ENCODE results near the gene MRC2. TPM values are rescaled to one million over a fixed set of nuclear protein-coding genes. Genes with fewer than 3 reads are reported as not detected.

MRC2 gene
- total RNA-seq, 2 donors from 2014 or later: 43.8 to 46.7 TPM

GRCh38 chr17:62668091-62668804 lies 40.8 kb downstream of the MRC2 start:
- Histone ChIP-seq H3K4me1 (no peaks in the 10 kb centered on the region), H3K4me3 (no peak overlapping the region), H3K36me3 (no peaks in the 10 kb centered on the region), H3K27ac (no peak overlapping the region), H3K27me3 (no peaks in the 10 kb centered on the region), H3K9me3 (no peaks in the 10 kb centered on the region)
- TF ChIP-seq, protein P1, sequence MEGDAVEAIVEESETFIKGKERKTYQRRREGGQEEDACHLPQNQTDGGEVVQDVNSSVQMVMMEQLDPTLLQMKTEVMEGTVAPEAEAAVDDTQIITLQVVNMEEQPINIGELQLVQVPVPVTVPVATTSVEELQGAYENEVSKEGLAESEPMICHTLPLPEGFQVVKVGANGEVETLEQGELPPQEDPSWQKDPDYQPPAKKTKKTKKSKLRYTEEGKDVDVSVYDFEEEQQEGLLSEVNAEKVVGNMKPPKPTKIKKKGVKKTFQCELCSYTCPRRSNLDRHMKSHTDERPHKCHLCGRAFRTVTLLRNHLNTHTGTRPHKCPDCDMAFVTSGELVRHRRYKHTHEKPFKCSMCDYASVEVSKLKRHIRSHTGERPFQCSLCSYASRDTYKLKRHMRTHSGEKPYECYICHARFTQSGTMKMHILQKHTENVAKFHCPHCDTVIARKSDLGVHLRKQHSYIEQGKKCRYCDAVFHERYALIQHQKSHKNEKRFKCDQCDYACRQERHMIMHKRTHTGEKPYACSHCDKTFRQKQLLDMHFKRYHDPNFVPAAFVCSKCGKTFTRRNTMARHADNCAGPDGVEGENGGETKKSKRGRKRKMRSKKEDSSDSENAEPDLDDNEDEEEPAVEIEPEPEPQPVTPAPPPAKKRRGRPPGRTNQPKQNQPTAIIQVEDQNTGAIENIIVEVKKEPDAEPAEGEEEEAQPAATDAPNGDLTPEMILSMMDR (IDR thresholded peaks at IDR 0.05): no peak
- no peak for DNase-seq (ENCODE audit: low spot score)

DNA sequence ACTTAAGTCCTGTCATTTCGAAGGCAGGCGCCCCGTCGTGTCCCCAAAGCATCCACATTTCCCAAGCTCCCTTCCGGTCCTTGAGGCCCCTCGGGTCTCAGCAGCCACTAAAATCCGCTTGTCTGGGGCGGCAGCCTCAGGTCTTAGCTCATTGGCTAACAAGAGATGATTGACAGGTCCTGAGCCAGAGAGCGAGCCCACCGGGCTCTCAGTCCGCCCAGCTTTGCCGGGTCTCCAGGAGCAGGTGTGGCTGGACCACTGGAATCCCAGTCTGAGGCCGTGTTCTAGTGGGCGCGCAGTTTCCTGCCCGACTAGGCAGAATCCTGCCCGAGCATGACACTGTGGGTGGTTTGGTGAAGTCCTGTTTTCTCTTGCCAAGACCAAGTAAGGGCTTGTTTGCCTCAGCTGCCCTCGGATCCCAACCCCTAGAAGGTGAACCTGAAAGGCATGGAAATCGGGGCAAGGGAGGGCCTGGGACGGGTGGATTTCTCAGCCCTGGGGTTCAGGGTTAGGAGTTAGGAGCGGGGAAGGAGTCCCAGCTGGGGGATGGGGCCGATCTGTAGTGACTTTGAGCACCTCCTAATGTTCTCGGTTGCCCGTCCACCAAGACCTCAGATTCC lies 42.8 kb downstream of the MRC2 start:
- H3K36me3 ChIP-seq: no peaks in the 10 kb centered on the region
- DNase-seq (ENCODE audit: low spot score): no peak
- no peaks in the 10 kb centered on the region for H3K4me1 ChIP-seq
- H3K4me3 ChIP-seq: no peak overlapping the region
- TF ChIP-seq, protein P1 (IDR thresholded peaks at IDR 0.05): no peak
- no peak overlapping the region for H3K27ac ChIP-seq
- H3K27me3 ChIP-seq: no peaks in the 10 kb centered on the region
- H3K9me3 ChIP-seq: no peaks in the 10 kb centered on the region

DNA sequence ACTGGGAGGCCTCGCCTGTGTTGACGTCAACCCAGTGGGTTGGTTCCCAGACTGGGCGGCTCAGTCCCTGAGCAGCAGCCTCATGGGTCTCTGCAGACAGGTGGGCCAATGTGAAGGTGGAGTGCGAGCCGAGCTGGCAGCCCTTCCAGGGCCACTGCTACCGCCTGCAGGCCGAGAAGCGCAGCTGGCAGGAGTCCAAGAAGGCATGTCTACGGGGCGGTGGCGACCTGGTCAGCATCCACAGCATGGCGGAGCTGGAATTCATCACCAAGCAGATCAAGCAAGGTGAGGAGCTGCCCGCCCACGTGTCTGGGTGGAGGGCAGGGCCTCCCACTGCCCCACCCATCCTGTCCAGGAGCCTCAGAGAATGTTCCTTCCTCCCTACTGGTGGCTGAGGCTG lies 44.1 kb downstream of the MRC2 start:
- TF ChIP-seq, protein P1 (IDR thresholded peaks at IDR 0.05): no peak

DNA sequence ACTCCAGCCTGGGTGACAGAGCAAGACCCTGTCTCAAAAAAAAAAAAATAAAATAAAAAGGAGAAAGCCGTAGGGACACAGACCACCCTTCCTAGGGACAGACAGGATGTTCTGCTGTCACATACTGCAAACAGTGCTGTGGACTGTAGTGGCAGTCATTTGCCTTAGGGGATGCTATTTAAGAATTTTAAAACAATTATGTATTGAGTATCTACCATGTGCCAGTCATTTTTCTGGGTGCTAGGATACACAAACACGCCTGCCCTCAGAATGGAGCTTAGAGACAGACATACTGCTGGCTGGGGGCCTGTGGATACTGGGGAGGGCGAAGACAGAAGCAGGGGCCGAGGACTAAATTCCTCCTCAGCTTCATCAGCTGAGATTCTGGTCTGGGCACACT lies 45.5 kb downstream of the MRC2 start:
- no peak overlapping the region for H3K4me3 ChIP-seq
- no peaks in the 10 kb centered on the region for H3K27me3 ChIP-seq
- TF ChIP-seq, protein P1 (IDR thresholded peaks at IDR 0.05): no peak
- no peak overlapping the region for H3K27ac ChIP-seq
- no peaks in the 10 kb centered on the region for H3K4me1 ChIP-seq
- no peak for DNase-seq (ENCODE audit: low spot score)
- no peaks in the 10 kb centered on the region for H3K9me3 ChIP-seq
- H3K36me3 ChIP-seq: no peaks in the 10 kb centered on the region

More for the DNA sequence above, 44.1 kb downstream of the MRC2 start:
- Histone ChIP-seq H3K27ac (no peak overlapping the region), H3K27me3 (no peaks in the 10 kb centered on the region), H3K9me3 (no peaks in the 10 kb centered on the region), H3K4me3 (no peak overlapping the region), H3K4me1 (no peaks in the 10 kb centered on the region), H3K36me3 (no peaks in the 10 kb centered on the region)
- DNase-seq (ENCODE audit: low spot score): no peak

DNA sequence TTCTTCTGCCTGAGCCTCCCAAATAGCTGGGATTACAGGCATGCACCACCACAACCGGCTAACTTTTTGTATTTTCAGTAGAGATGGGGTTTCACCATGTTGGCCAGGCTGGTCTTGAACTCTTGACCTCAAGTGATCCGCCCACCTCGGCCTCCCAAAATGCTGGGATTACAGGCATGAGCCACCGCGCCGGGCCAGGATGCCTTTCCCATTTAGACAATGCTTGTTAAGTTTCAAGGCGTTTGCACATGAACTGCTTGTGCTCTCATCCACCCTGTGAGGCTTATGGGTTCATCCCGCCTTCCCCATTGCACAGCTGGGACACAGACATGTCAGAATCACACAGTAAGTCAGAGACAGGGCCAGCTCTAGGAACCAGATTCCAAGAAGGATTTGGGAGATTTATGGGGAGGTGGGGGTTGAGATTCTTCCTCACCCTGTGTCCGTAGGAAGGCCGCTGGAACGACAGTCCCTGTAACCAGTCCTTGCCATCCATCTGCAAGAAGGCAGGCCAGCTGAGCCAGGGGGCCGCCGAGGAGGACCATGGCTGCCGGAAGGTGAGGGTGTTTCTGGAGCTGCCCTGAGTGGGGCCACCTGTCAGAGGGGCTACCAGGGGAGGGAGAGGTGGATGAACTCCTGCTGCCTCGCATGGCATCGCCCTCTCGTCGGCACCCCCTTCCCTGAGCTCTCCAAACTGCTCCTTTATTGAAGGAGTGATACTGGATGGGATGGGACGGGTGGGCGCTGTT lies 46.3 kb downstream of the MRC2 start:
- no peak for DNase-seq (ENCODE audit: low spot score)
- TF ChIP-seq, protein P1 (IDR thresholded peaks at IDR 0.05): no peak
- no peaks in the 10 kb centered on the region for H3K36me3 ChIP-seq

More for the DNA sequence above, 46.3 kb downstream of the MRC2 start:
- Histone ChIP-seq H3K9me3 (no peaks in the 10 kb centered on the region), H3K27me3 (no peaks in the 10 kb centered on the region), H3K4me1 (no peaks in the 10 kb centered on the region), H3K27ac (no peak overlapping the region), H3K4me3 (no peak overlapping the region)
